GM19463 (cell line): ENCODE data around the gene C20orf204.

Experiments
- ATAC-seq: cut with Tn5 transposase; IDR thresholded peaks from one replicate; pipeline ENCODE4 v1.9.1; 2021; ENCODE audit warnings: mild to moderate bottlenecking, moderate library complexity; ENCODE audit not compliant: unreplicated experiment

C20orf204 gene

DNA sequence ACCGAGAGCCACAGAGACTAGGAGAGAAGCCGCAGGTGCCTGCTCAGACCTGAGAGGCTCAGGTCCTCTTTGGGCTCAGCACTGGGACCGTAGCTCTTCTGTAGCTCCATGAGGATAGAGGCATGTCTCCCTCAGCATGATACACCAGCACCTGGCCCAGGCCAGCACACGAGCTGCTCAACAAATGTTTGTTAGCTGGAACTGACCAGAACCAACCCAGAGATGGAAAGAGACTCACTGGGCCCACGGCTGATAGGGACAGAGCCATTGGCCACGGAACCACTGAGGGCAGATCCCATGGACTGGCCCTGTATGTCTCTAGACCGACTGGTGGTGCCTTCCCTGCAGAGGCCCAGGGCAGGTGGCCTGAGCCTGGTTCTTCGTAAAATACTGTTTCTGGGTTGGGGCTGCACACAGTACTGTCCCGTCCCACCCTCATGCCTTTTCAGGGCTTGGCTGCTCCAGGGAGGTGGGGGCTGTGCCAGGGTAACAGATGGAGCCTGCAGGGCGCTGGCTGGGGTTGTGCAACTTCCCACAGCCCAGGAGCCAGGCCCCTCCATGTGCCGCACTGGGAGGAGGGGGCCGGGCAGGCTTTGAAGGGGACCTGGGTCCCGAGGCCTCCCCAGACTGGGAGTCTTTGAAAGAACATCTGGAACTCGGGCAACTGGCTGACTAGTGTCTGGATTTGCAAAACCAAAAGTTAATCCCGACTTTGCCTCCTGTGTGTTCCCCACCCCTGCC is 5.2 kb downstream of the C20orf204 start:
- ATAC-seq = no peak

DNA sequence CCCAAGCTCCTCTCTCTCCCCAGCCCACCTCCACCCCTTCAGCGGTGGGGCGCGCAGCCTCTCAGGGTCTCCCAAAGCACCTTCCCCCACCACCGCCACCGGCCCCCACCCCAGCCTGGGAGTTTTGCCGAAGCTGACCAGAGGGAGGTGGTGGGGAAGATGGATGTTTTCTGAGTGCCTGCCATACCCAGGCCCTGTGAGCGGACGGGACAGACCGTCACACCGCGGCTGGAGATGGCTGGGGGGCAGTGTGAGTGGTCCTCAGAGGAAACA is 5.7 kb downstream of the C20orf204 start:
- no peak for ATAC-seq

GRCh38 chr20:64042054-64042781 is 6.2 kb downstream of the C20orf204 start:
- no peak for ATAC-seq

- ATAC-seq = no peak
These were observed 7.8 kb downstream of the C20orf204 start for GRCh38 chr20:64043768-64044167.

DNA sequence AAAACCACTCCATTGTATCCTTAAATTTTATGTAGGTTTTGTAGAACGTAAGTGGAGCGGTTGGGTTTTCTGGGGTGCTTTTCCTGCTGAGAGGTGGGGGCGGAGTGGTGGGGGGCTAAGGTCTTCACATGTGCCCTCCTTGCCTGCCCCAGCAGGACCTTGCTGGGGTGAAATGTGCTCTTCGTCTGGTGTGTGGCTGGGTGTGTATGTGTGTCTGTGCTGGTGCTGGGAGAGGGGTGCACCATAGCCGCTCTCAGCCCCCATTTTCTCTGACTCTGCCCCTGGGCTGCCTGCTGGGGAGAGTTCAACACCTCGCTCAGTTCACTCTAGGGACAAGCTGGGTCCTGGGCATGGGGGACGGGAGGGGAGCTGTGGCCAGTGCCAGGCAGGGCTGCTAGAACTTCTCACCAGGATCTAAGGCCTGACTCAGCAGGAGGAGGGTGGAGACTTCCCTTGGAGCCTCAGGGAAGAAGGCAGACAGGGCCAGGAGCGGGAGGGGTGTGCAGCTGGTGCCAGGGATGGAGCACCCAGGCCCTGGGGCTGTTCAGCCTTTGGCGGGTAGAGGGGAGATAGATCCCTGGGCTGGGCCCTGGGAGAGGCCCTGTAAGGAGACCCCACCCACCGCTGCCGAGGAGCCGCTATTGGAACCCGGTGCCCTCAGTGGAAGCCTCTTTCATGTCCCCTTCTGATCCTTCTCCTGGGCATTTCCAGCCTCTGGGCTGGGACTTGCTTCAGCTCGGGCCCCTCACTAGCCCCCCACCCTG is 8.7 kb downstream of the C20orf204 start:
- no peak for ATAC-seq

GRCh38 chr20:64045346-64046011 is 9.5 kb downstream of the C20orf204 start:
- no peak for ATAC-seq

- ATAC-seq = no peak
These were observed 11.0 kb downstream of the C20orf204 start for GRCh38 chr20:64047046-64047389.

DNA sequence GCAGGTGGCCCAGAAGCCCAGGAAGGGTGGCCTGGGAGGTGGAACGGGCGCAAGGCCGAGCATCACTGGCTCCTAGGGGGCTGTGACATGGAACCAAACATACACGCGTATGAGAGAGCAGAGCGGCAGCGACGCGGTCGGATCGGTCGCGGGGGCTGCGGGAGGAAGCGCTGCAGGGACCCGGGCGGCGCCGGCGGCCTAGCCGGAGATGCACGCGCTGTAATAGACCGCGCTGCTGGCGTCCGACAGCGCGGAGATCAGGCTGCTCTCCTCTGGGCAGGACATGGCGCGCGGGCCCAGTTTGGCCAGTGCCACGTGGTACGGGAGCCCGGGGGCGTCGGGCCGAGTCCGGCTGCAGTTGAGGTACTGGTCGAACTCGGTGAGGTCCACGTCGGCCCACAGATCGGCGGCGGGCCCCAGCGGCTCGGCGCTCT is 12.0 kb downstream of the C20orf204 start:
- ATAC-seq = no peak

- ATAC-seq = no peak
These were observed 12.5 kb downstream of the C20orf204 start for GRCh38 chr20:64048402-64049044.

DNA sequence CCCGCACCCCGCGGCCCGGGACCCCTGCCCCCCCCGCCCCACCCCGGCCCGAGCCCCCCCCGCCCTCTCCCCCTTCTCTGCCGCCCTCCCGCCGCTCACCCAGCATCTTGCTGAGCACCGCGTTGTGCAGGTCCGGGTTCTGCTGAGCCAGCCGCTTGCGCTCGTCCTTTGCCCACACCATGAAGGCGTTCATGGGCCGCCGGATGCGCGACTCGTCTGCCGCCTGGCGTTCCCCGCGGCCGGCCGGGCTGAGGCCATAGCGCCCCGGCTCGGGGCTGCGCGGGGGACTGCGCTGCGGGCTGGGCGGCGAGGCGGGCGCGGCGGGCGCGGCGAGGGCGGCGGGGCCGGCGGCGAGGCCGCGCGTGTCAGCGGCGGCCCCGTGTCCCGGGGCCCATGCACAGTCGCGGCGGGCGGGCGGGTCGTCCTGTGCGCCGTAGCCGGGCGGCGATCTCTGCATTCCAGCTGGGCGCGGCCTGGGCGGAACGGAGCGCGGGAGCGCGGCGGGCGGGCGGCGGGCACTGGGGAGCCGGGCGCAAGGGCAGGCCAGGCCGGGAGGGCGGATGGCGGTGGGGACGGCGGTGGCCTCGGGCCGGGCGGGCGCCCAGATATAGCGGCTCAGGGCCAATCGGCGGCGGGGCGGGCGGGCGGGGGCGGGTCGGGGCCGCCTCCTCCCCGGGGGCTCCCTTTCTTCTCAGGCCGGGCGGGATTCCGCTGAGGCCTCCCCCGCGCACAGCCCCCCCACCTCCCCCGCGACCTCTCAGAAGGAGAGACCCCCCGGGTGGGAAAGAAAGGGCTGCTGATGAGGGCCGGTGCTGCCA is 13.3 kb downstream of the C20orf204 start, which contains the start of gene SOX18:
SOX18 (minus strand) TSS at position 580 of the 818 bp plus-strand sequence; CDS start at position 457, 123 bp downstream.
- ATAC-seq = no peak

GRCh38 chr20:64049878-64050260 is 13.9 kb downstream of the C20orf204 start:
- ATAC-seq = no peak

GRCh38 chr20:64050261-64051032 is 14.5 kb downstream of the C20orf204 start:
- ATAC-seq = no peak

DNA sequence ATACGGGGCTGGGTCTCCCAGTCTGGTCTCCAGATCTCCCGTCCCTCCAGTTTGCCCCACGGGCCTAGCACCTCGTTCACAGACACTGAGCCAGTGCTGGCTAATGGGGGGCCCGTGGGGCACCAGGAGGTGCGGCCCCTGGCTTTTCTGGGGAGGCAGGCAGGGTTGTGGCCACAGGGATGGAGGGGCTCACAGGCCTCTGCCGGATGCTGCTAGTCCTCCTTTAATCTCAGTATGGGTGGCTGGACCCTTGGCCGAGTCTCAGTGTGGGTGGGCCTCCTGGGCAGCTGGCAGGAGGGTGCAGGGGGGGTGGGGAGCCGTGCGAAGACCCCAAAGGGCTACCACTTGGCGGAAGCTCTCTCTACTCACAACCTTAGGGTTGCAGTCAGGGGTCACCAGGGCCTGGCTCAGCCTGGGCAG is 15.1 kb downstream of the C20orf204 start:
- no peak for ATAC-seq

- ATAC-seq = no peak
These were observed 15.8 kb downstream of the C20orf204 start for GRCh38 chr20:64051561-64052325.

- no peak for ATAC-seq
These were observed 16.3 kb downstream of the C20orf204 start for GRCh38 chr20:64052326-64052722.

DNA sequence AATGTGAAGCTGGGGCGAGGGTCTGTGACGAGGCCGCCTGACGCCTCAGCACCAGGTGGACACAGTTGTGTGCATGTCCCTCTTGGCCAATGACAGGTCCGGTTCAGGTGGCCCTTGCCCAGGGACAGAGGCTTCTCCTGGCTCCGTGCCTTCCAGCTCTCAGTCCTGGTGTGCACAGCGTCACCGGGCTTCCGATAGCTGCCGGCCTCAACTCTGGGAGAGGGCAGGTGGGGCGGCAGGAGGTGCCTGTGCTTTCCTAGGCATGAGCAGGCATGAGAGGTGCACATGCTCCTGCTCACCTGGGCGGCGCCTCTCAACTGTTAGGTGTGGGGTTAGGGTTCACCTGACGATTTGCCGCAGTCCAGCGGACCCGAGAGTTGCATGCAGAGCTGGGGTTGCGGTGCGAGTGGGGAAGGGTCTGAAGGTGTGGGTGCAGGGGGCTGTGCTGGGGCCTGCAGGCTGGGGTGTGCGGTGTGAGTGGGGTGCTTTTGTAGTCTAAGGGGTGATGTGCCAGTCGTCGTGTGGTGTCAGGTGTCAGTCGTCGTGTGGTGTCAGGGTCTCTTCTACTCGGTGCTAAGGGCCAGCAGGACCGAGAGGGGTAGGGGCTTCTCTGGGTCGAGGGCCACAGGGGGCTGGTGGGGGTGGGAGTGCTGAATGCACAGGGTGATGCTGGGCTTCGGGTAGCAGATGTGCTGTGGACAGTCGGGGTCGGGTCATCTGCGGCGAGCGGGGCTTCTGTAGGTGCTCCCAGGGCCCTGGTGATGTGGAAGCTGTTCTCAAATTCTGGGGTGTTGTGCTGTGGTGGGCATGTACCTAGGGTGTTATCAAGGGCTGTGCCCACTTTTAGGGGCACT is 17.2 kb downstream of the C20orf204 start:
- ATAC-seq = no peak

DNA sequence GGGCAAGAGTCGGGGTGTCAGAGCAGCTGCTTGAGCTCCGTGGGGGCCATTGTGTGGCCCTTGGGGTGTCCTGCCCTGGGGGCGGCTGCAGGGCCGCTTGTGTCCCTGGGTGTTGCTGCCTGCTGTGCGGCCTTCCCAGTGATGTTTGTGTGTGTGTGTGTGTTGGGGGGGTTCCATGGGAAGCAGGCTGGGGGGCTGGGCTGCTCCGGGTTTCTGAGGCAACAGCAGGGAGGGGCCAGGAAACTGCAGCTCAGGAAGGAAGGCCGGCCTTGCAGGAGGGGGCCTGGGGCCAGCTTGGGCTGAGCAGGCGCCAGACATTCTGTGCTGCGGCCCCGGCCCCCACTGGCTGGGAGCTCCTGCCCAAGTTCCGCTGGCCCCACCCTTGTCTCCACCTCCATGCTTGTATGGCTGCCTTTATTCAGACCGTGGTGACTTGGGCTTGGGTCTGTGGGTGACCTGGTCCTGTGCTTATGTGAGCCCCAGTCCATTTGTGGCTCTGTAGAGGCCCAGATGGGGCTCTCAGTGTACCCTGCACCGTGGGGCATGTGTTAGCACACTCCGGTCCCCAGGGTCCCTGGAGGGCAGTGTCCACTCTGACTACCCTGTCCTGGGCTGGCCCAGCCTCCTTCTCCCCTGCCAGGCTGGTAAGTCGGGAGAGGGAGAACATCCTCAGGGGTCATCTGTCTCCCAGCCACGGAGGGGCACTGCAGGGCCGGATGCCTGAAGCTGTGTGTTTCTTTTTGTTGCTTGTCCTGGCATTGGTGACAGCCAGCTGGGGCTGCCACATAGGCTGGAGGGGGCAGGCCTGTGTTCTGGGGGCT is 18.1 kb downstream of the C20orf204 start:
- no peak for ATAC-seq
